Lower leg skin (tissue), 3 donors: ENCODE data around the gene PPP1R7.

Experiments
- CTCF ChIP-seq, 3 donors: fragments of 450-650 bp; IDR thresholded peaks; one replicate each; pipeline ENCODE4 v1.5.1; 2016; ENCODE audit warnings: antibody characterized with exemption in 3 of 3, mild to moderate bottlenecking in 3 of 3, moderate library complexity in 2 of 3
- POLR2A ChIP-seq, 2 donors: fragments of 450-650 bp; IDR thresholded peaks; one replicate each; pipeline ENCODE4 v1.6.1; 2016 to 2017; ENCODE audit warnings: antibody characterized with exemption in 2 of 2, mild to moderate bottlenecking in 1 of 2, moderate library complexity in 1 of 2

GRCh38 chr2:241224851-241225438, 74.7 kb downstream of the PPP1R7 start:
- TF ChIP-seq CTCF (IDR thresholded peaks at IDR 0.05) (no peak), POLR2A (IDR thresholded peaks at IDR 0.05) (no peak)
